Type B pancreatic cell (in vitro differentiated cells): Measurements from ENCODE around the gene WASL. TPM values are rescaled to one million over a fixed set of nuclear protein-coding genes. Genes with fewer than 3 reads are reported as not detected.

Experiments used
- DNase-seq: peaks from one replicate; pipeline ENCODE4 v3.0.0; 2021; ENCODE audit warnings: mixed read lengths; ENCODE audit not compliant: unreplicated experiment; ENCODE audit errors: extremely low spot score
- H3K27ac Mint-ChIP-seq: 2 replicates; pipeline ENCODE4 v1.8.0; 2021; ENCODE audit warnings: mild to moderate bottlenecking, mixed read lengths
- H3K27me3 Mint-ChIP-seq: 2 replicates; pipeline ENCODE4 v1.8.0; 2021; ENCODE audit warnings: mixed read lengths
- H3K36me3 Mint-ChIP-seq: 2 replicates; pipeline ENCODE4 v1.8.0; 2021; ENCODE audit warnings: mixed read lengths
- H3K4me1 Mint-ChIP-seq: one replicate; pipeline ENCODE4 v1.8.0; 2021; ENCODE audit warnings: mixed read lengths; ENCODE audit not compliant: unreplicated experiment
- H3K4me3 Mint-ChIP-seq: 2 replicates; pipeline ENCODE4 v1.8.0; 2021; ENCODE audit warnings: mild to moderate bottlenecking, mixed read lengths
- H3K9me3 Mint-ChIP-seq: 2 replicates; pipeline ENCODE4 v1.8.0; 2021; ENCODE audit warnings: mixed read lengths
- total RNA-seq: library from RNA; stranded (reverse); gene quantifications from 2 replicates; pipeline ENCODE4 v1.2.1, GENCODE V29; 2021; ENCODE audit warnings: low replicate concordance
- TF ChIP-seq, protein P1 (sequence below): fragments of 200-600 bp; sonication (generic); conservative IDR thresholded peaks from 2 replicates; pipeline ENCODE4 v1.5.0; 2021; ENCODE audit warnings: antibody characterized with exemption, mild to moderate bottlenecking

WASL gene
- total RNA-seq, 1 donor from 2014 or later: 34.4 TPM

GRCh38 chr7:123660514-123661354, 88.1 kb downstream of the WASL start:
- Mint-ChIP-seq H3K4me3 (no peak overlapping the region), H3K27ac (peak overlapping the region; percentile 9), H3K4me1 (peaks cover 5% of the 10 kb centered on the region), H3K9me3 (peaks cover 4% of the 10 kb centered on the region), H3K27me3 (no peaks in the 10 kb centered on the region), H3K36me3 (no peaks in the 10 kb centered on the region)
- no peak for DNase-seq
- TF ChIP-seq, protein P1, sequence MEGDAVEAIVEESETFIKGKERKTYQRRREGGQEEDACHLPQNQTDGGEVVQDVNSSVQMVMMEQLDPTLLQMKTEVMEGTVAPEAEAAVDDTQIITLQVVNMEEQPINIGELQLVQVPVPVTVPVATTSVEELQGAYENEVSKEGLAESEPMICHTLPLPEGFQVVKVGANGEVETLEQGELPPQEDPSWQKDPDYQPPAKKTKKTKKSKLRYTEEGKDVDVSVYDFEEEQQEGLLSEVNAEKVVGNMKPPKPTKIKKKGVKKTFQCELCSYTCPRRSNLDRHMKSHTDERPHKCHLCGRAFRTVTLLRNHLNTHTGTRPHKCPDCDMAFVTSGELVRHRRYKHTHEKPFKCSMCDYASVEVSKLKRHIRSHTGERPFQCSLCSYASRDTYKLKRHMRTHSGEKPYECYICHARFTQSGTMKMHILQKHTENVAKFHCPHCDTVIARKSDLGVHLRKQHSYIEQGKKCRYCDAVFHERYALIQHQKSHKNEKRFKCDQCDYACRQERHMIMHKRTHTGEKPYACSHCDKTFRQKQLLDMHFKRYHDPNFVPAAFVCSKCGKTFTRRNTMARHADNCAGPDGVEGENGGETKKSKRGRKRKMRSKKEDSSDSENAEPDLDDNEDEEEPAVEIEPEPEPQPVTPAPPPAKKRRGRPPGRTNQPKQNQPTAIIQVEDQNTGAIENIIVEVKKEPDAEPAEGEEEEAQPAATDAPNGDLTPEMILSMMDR: no peak

GRCh38 chr7:123658023-123658422, 90.8 kb downstream of the WASL start:
- Mint-ChIP-seq H3K27ac (no peak overlapping the region), H3K36me3 (no peaks in the 10 kb centered on the region), H3K4me3 (no peak overlapping the region), H3K4me1 (peaks cover 3% of the 10 kb centered on the region), H3K9me3 (peaks cover 4% of the 10 kb centered on the region), H3K27me3 (no peaks in the 10 kb centered on the region)
- no peak for DNase-seq
- TF ChIP-seq, protein P1: no peak

- DNase-seq: no peak
- TF ChIP-seq, protein P1: no peak
- peaks cover 3% of the 10 kb centered on the region for H3K4me1 Mint-ChIP-seq
- no peaks in the 10 kb centered on the region for H3K27me3 Mint-ChIP-seq
- H3K9me3 Mint-ChIP-seq: peaks cover 4% of the 10 kb centered on the region
- H3K27ac Mint-ChIP-seq: no peak overlapping the region
- no peak overlapping the region for H3K4me3 Mint-ChIP-seq
- H3K36me3 Mint-ChIP-seq: no peaks in the 10 kb centered on the region
Measured at GRCh38 chr7:123657304-123657685, 91.5 kb downstream of the WASL start.

DNA sequence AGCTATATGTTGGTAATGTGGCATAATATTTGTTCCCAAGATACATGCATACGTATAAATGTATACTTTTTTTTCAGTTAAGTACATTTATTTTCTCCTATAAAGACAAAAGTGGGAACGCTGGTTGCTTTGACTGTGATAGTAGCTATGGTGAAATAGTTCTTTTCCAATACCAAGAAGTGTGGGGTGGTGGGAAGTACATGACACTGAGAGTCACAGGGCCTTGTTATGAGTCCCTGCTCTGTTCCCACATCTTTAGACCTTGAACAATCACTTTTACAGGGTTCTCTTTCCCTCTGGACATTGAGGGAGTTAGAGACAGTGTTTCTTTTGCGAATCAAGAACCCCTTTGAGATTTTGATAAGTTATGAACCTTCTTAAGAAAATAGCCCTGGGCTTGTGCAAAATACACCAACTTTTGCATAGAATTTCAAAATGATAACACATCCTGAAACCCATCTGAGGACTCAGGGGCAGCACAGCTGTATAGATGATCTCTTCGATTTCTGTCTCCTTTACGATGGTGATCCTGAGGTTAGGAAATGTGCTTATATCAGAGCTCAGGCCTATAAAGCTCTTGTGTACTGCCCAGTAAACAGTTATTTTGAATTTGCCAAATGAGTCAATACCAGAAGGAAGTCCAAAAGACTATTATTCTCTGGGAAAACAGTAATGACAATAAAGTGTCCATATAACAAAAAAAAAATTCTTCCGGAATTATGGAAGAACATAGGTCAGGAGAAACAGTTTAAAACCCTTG, 92.1 kb downstream of the WASL start:
- Mint-ChIP-seq H3K9me3 (peaks cover 2% of the 10 kb centered on the region), H3K27me3 (no peaks in the 10 kb centered on the region)
- TF ChIP-seq, protein P1: no peak

GRCh38 chr7:123655614-123656013, 93.2 kb downstream of the WASL start, which contains the start of gene LMOD2:
TSS of gene LMOD2 (plus strand) at chr7:123655866. CDS start at chr7:123655964, 98 bp downstream.
- no peaks in the 10 kb centered on the region for H3K36me3 Mint-ChIP-seq
- peaks cover 3% of the 10 kb centered on the region for H3K4me1 Mint-ChIP-seq
- no peak for DNase-seq
- H3K27ac Mint-ChIP-seq: no peak within 1 kb of the TSS
- no peaks in the 10 kb centered on the region for H3K9me3 Mint-ChIP-seq
- TF ChIP-seq, protein P1: no peak
- H3K4me3 Mint-ChIP-seq: no peak within 1 kb of the TSS
- H3K27me3 Mint-ChIP-seq: no peaks in the 10 kb centered on the region

More for the DNA sequence above, 92.1 kb downstream of the WASL start:
- H3K4me1 Mint-ChIP-seq: peaks cover 3% of the 10 kb centered on the region
- no peak for DNase-seq
- H3K27ac Mint-ChIP-seq: no peak overlapping the region
- no peak overlapping the region for H3K4me3 Mint-ChIP-seq
- H3K36me3 Mint-ChIP-seq: no peaks in the 10 kb centered on the region
